NB4 (cell line): ENCODE data around the gene NR1D2.
A peak's percentile ranks its signal among the peaks of the same experiment; 100 is the strongest.

Experiments
- DNase-seq: peaks from one replicate; pipeline ENCODE4 v3.0.0; 2010; ENCODE audit warnings: low read depth
- H3K4me3 ChIP-seq: one replicate; pipeline ENCODE4 v1.5.1; 2011; ENCODE audit warnings: mild to moderate bottlenecking, low read depth, low read length, moderate library complexity
- MYC ChIP-seq: IDR thresholded peaks from 2 replicates; pipeline ENCODE4 v1.6.1; 2011; ENCODE audit warnings: low read depth, low read length
- POLR2A ChIP-seq: IDR thresholded peaks from 2 replicates; pipeline ENCODE4 v1.6.1; 2011; ENCODE audit warnings: mild to moderate bottlenecking; ENCODE audit not compliant: insufficient read length; ENCODE audit errors: extremely low read depth
- TF ChIP-seq, protein P1 (sequence below): IDR thresholded peaks from 2 replicates; pipeline ENCODE4 v1.6.1; 2011; ENCODE audit warnings: low read depth, low read length
- TF ChIP-seq, protein P2 (sequence below): IDR thresholded peaks from one replicate; pipeline ENCODE4 v1.5.1; 2012; ENCODE audit warnings: low read depth, low read length

Gene NR1D2

DNA sequence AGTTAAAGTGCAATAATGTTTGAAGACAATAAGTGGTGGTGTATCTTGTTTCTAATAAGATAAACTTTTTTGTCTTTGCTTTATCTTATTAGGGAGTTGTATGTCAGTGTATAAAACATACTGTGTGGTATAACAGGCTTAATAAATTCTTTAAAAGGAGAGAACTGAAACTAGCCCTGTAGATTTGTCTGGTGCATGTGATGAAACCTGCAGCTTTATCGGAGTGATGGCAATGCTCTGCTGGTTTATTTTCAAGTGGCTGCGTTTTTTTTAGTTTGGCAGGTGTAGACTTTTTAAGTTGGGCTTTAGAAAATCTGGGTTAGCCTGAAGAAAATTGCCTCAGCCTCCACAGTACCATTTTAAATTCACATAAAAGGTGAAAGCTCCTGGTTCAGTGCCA lies 25.5 kb upstream of the NR1D2 start:
- DNase-seq, result no peak

DNA sequence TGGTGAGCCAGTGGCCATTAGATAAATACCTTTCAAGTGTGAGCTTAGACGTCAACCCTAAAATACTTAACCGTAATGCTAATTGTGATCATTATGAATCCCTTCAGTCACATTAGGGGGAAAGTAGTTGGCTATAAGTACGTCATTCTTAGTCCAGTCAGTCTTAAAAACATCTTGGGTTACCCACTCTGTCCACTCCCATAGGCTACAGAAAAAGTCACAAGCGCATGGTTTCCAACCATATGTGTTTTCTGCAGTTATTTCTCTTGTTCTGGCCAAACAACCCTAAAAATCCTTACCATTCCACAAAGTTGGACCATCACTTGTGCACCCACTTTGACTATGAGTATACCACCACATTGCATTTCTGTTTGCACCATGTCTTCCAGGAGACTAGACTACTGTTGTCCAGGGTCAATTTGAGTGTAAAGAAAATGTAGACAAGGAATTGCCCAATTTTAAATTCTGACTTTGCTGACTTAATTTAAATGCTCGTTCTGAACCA lies 24.9 kb upstream of the NR1D2 start:
- peak overlapping the region; percentile 35 for H3K4me3 ChIP-seq
- TF ChIP-seq, protein P1, sequence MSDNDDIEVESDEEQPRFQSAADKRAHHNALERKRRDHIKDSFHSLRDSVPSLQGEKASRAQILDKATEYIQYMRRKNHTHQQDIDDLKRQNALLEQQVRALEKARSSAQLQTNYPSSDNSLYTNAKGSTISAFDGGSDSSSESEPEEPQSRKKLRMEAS, result no peak
- TF ChIP-seq MYC (no peak), POLR2A (no peak)
- TF ChIP-seq, protein P2, sequence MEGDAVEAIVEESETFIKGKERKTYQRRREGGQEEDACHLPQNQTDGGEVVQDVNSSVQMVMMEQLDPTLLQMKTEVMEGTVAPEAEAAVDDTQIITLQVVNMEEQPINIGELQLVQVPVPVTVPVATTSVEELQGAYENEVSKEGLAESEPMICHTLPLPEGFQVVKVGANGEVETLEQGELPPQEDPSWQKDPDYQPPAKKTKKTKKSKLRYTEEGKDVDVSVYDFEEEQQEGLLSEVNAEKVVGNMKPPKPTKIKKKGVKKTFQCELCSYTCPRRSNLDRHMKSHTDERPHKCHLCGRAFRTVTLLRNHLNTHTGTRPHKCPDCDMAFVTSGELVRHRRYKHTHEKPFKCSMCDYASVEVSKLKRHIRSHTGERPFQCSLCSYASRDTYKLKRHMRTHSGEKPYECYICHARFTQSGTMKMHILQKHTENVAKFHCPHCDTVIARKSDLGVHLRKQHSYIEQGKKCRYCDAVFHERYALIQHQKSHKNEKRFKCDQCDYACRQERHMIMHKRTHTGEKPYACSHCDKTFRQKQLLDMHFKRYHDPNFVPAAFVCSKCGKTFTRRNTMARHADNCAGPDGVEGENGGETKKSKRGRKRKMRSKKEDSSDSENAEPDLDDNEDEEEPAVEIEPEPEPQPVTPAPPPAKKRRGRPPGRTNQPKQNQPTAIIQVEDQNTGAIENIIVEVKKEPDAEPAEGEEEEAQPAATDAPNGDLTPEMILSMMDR, result no peak

More for the DNA sequence above, 25.5 kb upstream of the NR1D2 start:
- TF ChIP-seq POLR2A (no peak), MYC (no peak)
- TF ChIP-seq, protein P1, result no peak
- TF ChIP-seq, protein P2, result no peak
- peak overlapping the region; percentile 35 for H3K4me3 ChIP-seq

DNA sequence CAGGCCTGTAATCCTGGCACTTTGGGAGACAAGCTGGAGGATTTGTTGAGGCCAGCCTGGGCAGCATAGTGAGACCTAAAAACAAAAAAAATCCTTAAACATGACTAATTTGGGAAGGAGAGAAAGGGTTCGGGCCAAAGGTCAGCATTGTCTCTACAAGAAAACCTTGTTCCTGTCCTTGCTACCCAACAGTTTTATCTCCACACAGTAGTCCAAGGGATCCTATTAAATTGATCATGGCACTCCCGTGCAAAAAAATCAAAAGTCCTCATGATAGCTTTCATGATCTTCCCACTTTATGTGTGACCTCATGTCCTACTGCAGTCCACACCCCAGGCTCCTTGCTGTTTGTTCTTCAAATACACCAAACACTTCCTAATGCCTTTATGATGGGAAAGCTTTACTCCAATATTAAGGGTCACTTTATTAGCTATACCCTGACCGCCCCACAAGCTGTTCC lies 24.0 kb upstream of the NR1D2 start:
- no peak overlapping the region for H3K4me3 ChIP-seq
- peak; percentile 33 for DNase-seq
- TF ChIP-seq, protein P1, result no peak
- TF ChIP-seq, protein P2, result no peak
- TF ChIP-seq POLR2A (no peak), MYC (no peak)

More for the DNA sequence above, 24.9 kb upstream of the NR1D2 start:
- DNase-seq, result no peak

DNA sequence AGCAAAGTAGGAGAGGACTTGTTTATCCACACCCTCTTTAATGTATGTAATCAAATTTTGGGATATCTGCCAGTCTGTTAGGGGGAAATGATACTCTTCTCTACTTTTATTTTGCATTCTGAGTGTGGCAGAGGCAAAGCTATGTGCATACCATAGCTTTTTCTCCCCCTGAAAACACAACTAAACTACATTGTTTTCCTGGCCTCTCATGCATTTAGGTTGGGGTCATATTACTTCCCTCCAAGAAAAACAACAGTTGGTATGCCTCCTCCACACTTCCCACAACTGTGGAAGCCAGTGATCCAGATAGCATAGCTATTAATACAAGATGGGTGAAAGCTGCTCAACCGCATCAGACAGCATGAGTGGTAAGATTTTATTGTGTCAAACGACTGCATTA lies 21.3 kb upstream of the NR1D2 start:
- DNase-seq, result no peak
- TF ChIP-seq, protein P1, result no peak
- no peak for TF ChIP-seq POLR2A
- no peak for TF ChIP-seq MYC
- TF ChIP-seq, protein P2, result no peak
- no peak overlapping the region for H3K4me3 ChIP-seq

DNA sequence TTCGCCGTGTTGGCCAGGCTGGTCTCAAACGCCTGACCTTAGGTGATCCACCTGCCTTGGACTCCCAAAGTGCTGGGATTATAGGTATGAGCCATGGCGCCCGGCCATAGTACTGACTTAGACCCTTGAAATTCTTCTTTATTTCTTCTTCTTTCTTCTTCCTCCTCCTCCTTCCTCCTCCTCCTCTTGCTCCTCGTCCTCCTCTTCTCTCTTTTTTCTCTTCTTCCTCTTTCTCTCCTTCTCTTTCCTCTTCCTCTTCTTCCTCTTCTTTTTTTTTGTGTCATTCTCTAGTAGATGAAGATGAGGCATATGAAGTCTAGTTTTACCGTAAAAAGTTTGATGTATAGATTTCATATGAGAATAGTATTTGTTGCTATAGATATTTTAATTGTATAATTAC lies 18.8 kb upstream of the NR1D2 start:
- no peak overlapping the region for H3K4me3 ChIP-seq
- DNase-seq, result no peak
- TF ChIP-seq, protein P2, result no peak
- TF ChIP-seq MYC (no peak), POLR2A (no peak)

DNA sequence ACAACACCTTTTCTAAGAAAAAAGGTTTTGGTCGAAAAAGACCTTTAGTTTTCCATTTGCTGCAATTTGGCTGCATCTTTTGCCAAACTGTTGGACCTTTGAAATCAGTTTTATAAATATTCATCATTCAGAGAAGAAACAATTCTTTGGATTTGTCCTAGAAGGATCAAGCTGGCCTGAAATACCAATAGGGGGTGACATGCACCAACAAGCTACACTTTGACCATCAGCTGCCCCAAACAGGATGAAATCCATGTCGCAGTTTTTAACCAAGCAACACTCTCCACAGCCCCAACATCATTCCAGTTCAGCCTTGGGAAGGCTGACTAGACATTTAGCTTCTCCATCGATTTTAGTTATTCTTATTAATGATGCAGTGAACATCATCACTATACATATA lies 18.4 kb upstream of the NR1D2 start:
- DNase-seq, result no peak
- H3K4me3 ChIP-seq, result no peak overlapping the region
- TF ChIP-seq, protein P1, result no peak
- TF ChIP-seq POLR2A, result no peak
- no peak for TF ChIP-seq MYC
- TF ChIP-seq, protein P2, result no peak
